ENCODE results near the gene FBXL17.
A peak's percentile ranks its signal among the peaks of the same experiment; 100 is the strongest.
"Not testable (repeated sequence)": the region's sequence is repeated elsewhere in the genome, so short reads cannot be mapped to it uniquely, and the experiment has no call there.

The FBXL17 gene

GRCh38 chr5:108297042-108297601 is 84.8 kb downstream of the FBXL17 start:
- no peak for DNase-seq

- peak in 1 of 2 donors; percentile 7 for DNase-seq
These were observed 86.1 kb downstream of the FBXL17 start for GRCh38 chr5:108295578-108296368.

GRCh38 chr5:108280960-108281569 is 100.8 kb downstream of the FBXL17 start:
- no peak for DNase-seq

DNA sequence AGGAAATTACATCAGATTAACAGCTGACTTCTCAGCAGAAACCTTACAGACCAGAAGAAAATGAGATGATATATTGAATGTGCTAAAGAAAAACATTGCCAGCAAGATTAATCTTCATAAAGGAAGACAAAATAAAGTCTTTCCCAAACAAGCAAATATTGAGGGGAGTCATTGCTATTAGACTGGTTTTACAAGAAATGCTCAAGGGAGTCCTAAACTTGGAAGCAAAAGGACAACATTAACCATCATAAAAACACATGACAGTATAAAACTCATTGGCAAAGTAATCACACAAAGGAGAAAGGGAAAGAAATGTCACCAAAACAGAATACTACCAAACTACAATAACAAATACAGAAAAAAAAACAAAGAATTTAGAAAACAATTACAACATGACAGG is 101.7 kb downstream of the FBXL17 start:
- no peak for DNase-seq

GRCh38 chr5:108278285-108279240 is 103.3 kb downstream of the FBXL17 start:
- DNase-seq, result no peak

- no peak for DNase-seq
These were observed 105.5 kb downstream of the FBXL17 start for GRCh38 chr5:108276187-108277050.

GRCh38 chr5:108274080-108274479 is 107.8 kb downstream of the FBXL17 start:
- not testable (repeated sequence) for DNase-seq

GRCh38 chr5:108271127-108271526 is 110.8 kb downstream of the FBXL17 start:
- no peak for DNase-seq

- DNase-seq, result no peak
These were observed 115.7 kb downstream of the FBXL17 start for GRCh38 chr5:108266242-108266641.

DNA sequence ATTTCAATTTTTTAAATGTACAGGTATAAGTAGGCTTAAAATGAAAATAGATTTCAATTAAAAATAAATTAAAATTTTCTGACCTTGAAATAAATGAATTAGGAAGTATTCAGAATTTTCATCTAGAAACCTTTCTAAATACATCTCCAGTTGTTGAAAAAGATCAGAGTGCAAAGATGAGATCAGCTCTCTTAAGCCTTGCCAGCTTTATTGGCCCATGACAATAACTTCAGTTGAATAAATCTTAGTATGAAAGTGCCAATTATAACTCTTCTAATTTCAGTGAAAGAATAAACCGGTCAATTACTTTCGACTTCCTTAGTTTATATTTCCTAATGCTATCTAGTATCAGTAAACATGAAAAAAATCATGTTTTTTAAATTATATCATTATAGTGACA is 117.4 kb downstream of the FBXL17 start:
- no peak for DNase-seq

GRCh38 chr5:108263338-108263737 is 118.6 kb downstream of the FBXL17 start:
- DNase-seq, result no peak

DNA sequence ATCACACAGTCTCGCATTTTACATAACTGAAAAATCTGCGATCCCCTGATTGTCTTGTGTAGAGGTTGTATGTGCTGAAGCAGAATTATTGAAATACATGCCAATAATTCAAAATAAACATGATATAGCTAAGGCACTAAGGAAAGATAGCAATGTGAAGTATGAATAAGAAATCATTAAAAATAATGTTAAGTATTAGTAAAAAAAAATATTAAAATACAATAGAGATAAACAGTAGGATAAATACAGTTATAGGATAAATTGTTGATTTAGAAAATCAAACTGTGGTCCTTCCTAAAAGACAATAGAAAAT is 121.1 kb downstream of the FBXL17 start:
- no peak for DNase-seq

DNA sequence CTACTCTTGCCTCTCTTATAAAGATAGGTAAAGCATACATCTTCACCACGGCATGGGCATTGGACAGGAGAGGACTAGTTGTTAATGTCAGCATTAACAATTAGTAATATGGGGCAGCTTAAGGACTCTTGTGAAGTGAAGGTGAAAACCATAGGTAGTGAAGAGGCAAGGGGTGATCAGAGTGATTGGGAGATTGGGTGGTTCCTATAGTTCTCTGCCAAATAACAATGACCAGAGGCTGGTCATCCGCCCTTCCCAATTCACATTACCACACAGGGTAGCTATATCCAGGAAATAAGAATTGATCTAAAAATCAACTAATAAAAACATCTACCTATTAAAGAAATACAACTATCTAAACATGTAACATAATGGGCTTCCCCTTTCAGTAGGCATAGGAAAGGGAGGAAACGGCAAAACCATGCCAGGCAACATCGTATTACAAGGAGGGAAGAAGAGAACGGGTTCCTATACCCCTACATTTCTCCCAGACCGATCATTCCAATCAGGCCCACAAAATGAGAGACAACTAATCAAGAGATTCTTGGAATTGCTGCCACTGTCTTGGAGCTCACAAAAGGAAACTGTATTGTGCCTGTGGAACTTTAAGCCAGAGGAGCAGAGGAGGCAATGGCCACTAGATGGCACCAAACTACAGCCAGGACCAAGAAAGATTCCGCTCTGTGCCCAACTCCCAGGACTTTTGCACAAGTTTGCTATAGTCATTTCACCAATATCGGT is 121.6 kb downstream of the FBXL17 start:
- DNase-seq, result peak; percentile 61 to 89

- no peak for DNase-seq
These were observed 122.6 kb downstream of the FBXL17 start for GRCh38 chr5:108259306-108259705.

GRCh38 chr5:108257996-108258395 is 123.9 kb downstream of the FBXL17 start:
- DNase-seq, result no peak

GRCh38 chr5:108255468-108255867 is 126.4 kb downstream of the FBXL17 start:
- DNase-seq, result no peak

DNA sequence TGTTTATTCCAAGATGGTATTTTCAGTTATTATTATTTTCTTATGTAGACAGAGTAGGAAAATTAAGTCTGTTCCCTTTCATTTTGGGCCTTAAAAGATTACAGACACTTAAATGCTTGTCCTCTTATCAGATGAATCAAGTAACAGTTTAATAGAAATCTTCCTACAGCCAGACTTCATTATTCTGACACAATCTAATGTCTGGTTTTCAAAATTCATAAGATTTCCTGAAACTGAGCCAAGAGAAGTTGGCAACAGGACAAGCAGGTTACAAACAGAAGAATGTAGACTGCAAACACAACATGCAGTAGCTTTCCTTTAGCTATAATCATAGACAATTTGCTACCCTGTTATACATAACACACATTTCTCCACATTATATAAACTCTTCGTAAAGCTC is 130.5 kb downstream of the FBXL17 start:
- no peak for DNase-seq

DNA sequence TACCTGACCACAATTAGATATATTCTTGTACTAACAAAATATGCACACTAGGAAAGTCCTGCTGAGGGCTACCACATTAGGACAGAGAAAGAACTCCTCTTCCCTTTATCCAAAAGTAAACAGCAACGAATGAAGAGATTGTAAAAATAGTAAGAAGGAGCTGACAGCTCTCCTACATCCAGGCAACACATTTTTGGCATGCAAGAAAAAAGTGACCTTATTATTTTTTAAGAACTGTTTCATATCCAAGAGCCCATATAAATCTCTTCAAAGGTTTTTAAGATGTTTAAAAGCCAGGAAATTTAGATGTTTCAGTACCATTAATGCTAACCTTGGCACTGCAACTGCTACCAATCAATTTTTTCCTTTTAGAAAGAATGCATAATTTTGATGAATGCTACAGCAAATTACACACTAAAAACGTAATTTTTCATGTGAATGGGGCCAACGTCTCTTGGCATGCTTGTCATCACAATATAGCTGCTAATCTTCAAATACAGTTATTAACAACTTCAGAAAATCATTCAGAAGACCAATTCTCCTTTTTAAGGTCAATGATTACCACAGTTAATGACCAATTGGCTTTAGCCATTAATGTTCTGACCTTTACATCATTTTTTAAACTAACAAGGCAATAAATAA is 132.0 kb downstream of the FBXL17 start:
- no peak for DNase-seq

GRCh38 chr5:108249095-108249784 is 132.7 kb downstream of the FBXL17 start:
- no peak for DNase-seq
